ENCODE results near the gene CFAP300.

DNA sequence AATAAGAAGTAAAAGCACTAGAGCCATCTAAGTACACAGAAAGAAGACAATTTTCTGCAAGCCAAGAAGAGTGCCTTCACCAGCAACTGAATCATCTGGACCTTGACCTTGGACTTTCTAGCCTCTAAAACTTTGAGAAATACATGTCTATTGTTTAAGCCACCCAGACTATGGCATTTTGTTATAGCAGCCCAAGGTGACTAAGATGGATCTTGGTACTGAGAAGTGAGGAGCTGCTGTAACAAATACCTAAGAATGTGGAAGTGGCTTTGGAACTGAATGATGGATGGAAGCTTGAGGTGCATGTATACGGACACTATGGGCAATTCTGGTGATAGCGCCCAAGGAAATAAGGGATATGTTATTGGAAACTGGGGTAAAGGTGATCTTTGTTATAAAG, 14.9 kb downstream of the CFAP300 start:
- TF ChIP-seq, protein P1, sequence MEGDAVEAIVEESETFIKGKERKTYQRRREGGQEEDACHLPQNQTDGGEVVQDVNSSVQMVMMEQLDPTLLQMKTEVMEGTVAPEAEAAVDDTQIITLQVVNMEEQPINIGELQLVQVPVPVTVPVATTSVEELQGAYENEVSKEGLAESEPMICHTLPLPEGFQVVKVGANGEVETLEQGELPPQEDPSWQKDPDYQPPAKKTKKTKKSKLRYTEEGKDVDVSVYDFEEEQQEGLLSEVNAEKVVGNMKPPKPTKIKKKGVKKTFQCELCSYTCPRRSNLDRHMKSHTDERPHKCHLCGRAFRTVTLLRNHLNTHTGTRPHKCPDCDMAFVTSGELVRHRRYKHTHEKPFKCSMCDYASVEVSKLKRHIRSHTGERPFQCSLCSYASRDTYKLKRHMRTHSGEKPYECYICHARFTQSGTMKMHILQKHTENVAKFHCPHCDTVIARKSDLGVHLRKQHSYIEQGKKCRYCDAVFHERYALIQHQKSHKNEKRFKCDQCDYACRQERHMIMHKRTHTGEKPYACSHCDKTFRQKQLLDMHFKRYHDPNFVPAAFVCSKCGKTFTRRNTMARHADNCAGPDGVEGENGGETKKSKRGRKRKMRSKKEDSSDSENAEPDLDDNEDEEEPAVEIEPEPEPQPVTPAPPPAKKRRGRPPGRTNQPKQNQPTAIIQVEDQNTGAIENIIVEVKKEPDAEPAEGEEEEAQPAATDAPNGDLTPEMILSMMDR (IDR thresholded peaks at IDR 0.05): no peak
- no peak for TF ChIP-seq POLR2A (IDR thresholded peaks at IDR 0.05)

All from esophagus squamous epithelium (tissue), 4 donors.